ENCODE data around the gene HLCS.

HLCS gene

GRCh38 chr21:36879827-36880226 is 86.6 kb downstream of the HLCS start:
- DNase-seq = no peak

GRCh38 chr21:36877741-36878140 is 88.7 kb downstream of the HLCS start:
- no peak for DNase-seq

GRCh38 chr21:36874665-36875064 is 91.8 kb downstream of the HLCS start:
- no peak for DNase-seq

GRCh38 chr21:36873513-36873912 is 93.0 kb downstream of the HLCS start:
- no peak for DNase-seq

GRCh38 chr21:36867291-36867905 is 99.1 kb downstream of the HLCS start:
- no peak for DNase-seq

- DNase-seq = no peak
Observed at GRCh38 chr21:36866419-36866818, 100.0 kb downstream of the HLCS start.

GRCh38 chr21:36864974-36865373 is 101.5 kb downstream of the HLCS start:
- DNase-seq = no peak

- no peak for DNase-seq
Observed at GRCh38 chr21:36863260-36863659, 103.2 kb downstream of the HLCS start.

- DNase-seq = no peak
Observed at GRCh38 chr21:36861595-36862323, 104.7 kb downstream of the HLCS start.

- no peak for DNase-seq
Observed at GRCh38 chr21:36860736-36861594, 105.5 kb downstream of the HLCS start.

GRCh38 chr21:36859744-36860501 is 106.5 kb downstream of the HLCS start:
- DNase-seq = peak; percentile 4 to 18

GRCh38 chr21:36858320-36858957 is 108.0 kb downstream of the HLCS start:
- no peak for DNase-seq

- no peak for DNase-seq
Observed at GRCh38 chr21:36856643-36857042, 109.8 kb downstream of the HLCS start.

- DNase-seq = peak in 1 of 2 donors; percentile 35
Observed at GRCh38 chr21:36854391-36854790, 112.1 kb downstream of the HLCS start.

- DNase-seq = no peak
Observed at GRCh38 chr21:36852864-36853263, 113.6 kb downstream of the HLCS start.

GRCh38 chr21:36852293-36852692 is 114.2 kb downstream of the HLCS start:
- no peak for DNase-seq

- DNase-seq = no peak
Observed at GRCh38 chr21:36851121-36851520, 115.3 kb downstream of the HLCS start.

- no peak for DNase-seq
Observed at GRCh38 chr21:36850372-36850771, 116.1 kb downstream of the HLCS start.

GRCh38 chr21:36849461-36850105 is 116.9 kb downstream of the HLCS start:
- DNase-seq = no peak

- DNase-seq = no peak
Observed at GRCh38 chr21:36848730-36849274, 117.7 kb downstream of the HLCS start.

GRCh38 chr21:36847189-36847588 is 119.3 kb downstream of the HLCS start:
- DNase-seq = no peak

GRCh38 chr21:36846631-36847030 is 119.8 kb downstream of the HLCS start:
- no peak for DNase-seq
